GM06990 (cell line): ENCODE results near the gene SOX9.

Source experiments
- DNase-seq: peaks from one replicate; pipeline ENCODE4 v3.0.0-alpha.2; 2011; ENCODE audit not compliant: insufficient read length; ENCODE audit errors: extremely low read depth
- H3K27me3 ChIP-seq: replicated peaks from 2 replicates; pipeline ENCODE4 v1.6.0; 2011; ENCODE audit warnings: low read length; ENCODE audit not compliant: control insufficient read depth, insufficient read depth
- H3K36me3 ChIP-seq: 2 replicates; pipeline ENCODE4 v1.5.1; 2011; ENCODE audit warnings: low read length; ENCODE audit not compliant: control insufficient read depth, insufficient read depth
- H3K4me3 ChIP-seq: replicated peaks from 2 replicates; pipeline ENCODE4 v1.5.1; 2011; ENCODE audit warnings: low read depth, mild to moderate bottlenecking, control low read depth, low read length
- TF ChIP-seq, protein P1 (sequence below): IDR thresholded peaks from 2 replicates; pipeline ENCODE4 v1.5.1; 2011; ENCODE audit warnings: low read length, control low read depth, mild to moderate bottlenecking, inconsistent platforms; ENCODE audit not compliant: insufficient read depth, poor library complexity, severe bottlenecking

SOX9 gene

DNA sequence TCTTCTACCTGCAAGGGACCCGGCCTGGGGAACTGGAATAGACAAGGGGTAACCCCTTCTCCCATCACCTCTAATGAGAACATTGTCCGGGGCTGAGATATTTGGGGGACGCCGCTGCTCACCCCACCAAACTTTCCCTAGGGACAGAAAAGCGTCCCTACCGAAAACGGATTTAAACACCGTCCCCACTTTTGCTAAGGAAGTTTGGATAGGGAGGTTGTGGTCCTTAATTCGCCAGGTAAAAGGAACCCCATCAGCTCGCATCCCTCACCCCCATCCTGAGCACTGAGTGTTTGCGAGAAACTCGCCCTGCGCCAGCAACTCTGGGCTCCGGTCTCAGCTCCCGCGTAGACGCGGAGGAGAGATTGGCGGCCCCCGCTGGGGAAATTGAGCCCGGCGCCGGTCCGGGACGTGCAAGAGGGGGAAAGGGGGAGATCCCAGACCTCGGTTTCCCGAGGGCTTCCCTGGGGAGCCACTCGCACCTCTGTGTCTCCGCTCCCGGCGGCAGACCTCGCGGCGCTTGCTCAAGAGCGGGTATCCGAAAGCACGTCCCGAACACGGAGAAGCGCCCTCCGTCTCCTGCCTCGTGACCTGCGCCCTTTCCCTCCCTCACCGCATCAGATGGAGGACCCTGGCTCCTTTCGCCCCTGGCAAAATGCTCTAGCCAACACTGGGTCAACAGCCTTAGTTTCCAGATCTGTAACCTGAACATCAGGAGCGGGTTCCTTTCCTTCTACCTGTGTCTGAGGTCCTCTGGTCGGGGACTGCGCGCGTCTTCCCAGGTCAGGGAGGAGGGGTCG, 3.1 kb upstream of the SOX9 start:
- H3K27me3 ChIP-seq, result peaks cover 2% of the 10 kb centered on the region; the same call in 1 of the 2 replicates

GRCh38 chr17:72118335-72119076, 2.3 kb upstream of the SOX9 start:
- H3K36me3 ChIP-seq, result no peaks in the 10 kb centered on the region
- TF ChIP-seq, protein P1, sequence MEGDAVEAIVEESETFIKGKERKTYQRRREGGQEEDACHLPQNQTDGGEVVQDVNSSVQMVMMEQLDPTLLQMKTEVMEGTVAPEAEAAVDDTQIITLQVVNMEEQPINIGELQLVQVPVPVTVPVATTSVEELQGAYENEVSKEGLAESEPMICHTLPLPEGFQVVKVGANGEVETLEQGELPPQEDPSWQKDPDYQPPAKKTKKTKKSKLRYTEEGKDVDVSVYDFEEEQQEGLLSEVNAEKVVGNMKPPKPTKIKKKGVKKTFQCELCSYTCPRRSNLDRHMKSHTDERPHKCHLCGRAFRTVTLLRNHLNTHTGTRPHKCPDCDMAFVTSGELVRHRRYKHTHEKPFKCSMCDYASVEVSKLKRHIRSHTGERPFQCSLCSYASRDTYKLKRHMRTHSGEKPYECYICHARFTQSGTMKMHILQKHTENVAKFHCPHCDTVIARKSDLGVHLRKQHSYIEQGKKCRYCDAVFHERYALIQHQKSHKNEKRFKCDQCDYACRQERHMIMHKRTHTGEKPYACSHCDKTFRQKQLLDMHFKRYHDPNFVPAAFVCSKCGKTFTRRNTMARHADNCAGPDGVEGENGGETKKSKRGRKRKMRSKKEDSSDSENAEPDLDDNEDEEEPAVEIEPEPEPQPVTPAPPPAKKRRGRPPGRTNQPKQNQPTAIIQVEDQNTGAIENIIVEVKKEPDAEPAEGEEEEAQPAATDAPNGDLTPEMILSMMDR, result peak; percentile 84
- peaks cover 2% of the 10 kb centered on the region; the same call in 1 of the 2 replicates for H3K27me3 ChIP-seq
- H3K4me3 ChIP-seq, result no peak overlapping the region
- DNase-seq, result no peak

More for the DNA sequence above, 3.1 kb upstream of the SOX9 start:
- TF ChIP-seq, protein P1, result no peak
- Histone ChIP-seq H3K36me3 (no peaks in the 10 kb centered on the region), H3K4me3 (no peak overlapping the region)
- no peak for DNase-seq

DNA sequence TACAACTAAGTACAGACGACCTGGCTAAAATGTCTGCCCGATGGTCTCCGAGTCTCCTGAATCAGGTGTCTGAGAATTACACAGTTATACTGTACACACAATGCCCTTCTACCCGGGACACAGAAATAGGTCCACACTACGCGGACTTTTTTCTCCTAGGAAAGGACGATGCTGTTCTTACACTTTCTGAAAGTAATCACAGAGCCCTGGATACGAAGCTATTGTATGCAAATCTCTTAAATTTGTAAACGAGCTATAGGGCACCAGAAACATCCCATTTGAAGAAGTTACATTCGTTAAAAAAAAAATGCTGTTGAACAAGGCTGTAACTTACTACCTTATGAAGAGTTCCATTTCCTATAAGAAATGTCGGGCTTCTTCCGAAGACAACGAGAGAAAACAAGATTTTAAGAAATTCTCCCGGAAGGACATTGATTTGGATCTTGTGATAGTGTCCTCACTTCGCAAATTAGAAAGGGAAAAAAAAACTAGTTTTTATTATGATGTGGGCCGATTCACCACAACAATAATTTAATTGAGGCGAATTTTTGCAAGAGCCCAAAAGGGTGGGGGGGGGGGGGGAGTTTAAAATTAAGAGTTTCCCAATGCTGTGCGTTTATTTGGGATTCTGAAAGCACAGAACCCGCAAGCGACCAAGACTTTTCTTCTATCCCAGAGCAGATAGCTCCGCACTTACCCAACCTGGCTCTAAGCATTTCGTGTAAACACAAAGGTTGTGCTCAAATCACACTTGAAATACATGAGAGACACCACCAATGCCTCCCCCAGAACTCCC, 1.5 kb upstream of the SOX9 start:
- Histone ChIP-seq H3K36me3 (no peaks in the 10 kb centered on the region), H3K4me3 (no peak overlapping the region), H3K27me3 (peaks cover 2% of the 10 kb centered on the region; the same call in 1 of the 2 replicates)
- no peak for DNase-seq
- TF ChIP-seq, protein P1, result no peak

DNA sequence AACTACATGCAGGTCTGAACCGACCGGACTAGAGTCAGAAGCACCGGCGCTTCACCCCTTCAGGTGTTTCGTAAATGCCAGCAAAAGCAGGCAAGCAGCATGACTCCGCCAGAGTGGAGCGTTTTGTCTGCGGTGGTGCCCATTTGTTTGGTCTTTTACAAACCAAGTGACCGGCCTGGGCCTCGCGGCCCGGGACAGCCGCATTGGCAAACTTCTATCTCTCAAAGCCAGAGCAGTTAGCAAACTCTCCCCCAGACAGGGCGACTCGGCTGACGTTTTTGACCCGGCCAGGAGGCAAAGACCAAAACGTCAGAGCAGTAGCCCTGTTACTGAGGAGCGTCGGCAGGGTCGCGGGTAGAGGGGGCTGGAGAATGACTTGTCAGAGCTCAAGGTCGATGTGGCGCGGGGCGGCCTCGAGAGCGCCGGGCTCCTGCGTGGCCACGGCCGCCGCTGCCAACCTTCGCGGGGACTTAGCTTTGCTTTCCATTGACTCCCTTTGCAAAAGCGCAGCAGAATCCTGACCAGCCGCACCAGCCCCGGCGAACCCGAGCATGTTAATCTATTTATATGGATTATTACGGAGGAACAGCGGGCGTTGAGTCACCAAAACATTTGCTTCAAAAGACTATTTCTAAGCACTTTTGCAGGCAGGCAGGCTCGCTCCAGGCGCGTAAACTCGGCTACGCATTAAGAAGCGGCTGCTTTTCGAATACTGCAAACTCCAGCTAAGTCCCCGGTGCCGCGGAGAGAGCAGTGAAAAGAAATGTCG, 763 bp upstream of the SOX9 start:
- Histone ChIP-seq H3K4me3 (peak overlapping the region; percentile 54), H3K36me3 (no peaks in the 10 kb centered on the region), H3K27me3 (peaks cover 2% of the 10 kb centered on the region; the same call in 1 of the 2 replicates)
- peak; percentile 58 for DNase-seq
- TF ChIP-seq, protein P1, result no peak

DNA sequence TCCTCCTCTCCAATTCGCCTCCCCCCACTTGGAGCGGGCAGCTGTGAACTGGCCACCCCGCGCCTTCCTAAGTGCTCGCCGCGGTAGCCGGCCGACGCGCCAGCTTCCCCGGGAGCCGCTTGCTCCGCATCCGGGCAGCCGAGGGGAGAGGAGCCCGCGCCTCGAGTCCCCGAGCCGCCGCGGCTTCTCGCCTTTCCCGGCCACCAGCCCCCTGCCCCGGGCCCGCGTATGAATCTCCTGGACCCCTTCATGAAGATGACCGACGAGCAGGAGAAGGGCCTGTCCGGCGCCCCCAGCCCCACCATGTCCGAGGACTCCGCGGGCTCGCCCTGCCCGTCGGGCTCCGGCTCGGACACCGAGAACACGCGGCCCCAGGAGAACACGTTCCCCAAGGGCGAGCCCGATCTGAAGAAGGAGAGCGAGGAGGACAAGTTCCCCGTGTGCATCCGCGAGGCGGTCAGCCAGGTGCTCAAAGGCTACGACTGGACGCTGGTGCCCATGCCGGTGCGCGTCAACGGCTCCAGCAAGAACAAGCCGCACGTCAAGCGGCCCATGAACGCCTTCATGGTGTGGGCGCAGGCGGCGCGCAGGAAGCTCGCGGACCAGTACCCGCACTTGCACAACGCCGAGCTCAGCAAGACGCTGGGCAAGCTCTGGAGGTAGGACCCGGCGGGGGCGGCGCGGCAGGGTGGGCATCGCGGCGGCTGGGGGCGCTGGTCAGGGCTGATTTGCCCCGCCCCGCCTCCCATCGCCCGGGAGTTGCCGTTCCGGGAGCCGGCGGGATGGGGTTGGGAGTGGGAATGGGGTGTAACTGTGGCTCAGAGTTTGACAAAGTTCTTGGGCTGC, 567 bp downstream of the SOX9 start:
- peak; percentile 68 for DNase-seq

More for the DNA sequence above, 567 bp downstream of the SOX9 start:
- Histone ChIP-seq H3K4me3 (peak overlapping the region; percentile 70), H3K27me3 (peaks cover 2% of the 10 kb centered on the region; the same call in 1 of the 2 replicates), H3K36me3 (no peaks in the 10 kb centered on the region; the same call in 1 of the 2 replicates)
- TF ChIP-seq, protein P1, result no peak
